ENCODE data around the gene ITIH5. TPM values are rescaled to one million over a fixed set of nuclear protein-coding genes. Genes with fewer than 3 reads are reported as not detected.
A peak's percentile ranks its signal among the peaks of the same experiment; 100 is the strongest.
"Not testable (repeated sequence)": the region's sequence is repeated elsewhere in the genome, so short reads cannot be mapped to it uniquely, and the experiment has no call there.

Gene ITIH5
- total and polyA plus RNA-seq, 7 donors, result 0.60 to 126 (median 48.2) TPM

- TF ChIP-seq CTCF (IDR thresholded peaks at IDR 0.05) (no peak), POLR2AphosphoS5 (IDR thresholded peaks at IDR 0.05) (no peak), EP300 (IDR thresholded peaks at IDR 0.05) (no peak), POLR2A (IDR thresholded peaks at IDR 0.05) (no peak)
- peaks cover 0 to 60% (median 54%) of the 10 kb centered on the region in 4 donors for H3K4me1 ChIP-seq
- H3K4me3 ChIP-seq, result peak overlapping the region in 2 of 4 donors; percentile 91 to 97
- H3K9me3 ChIP-seq, result no peaks in the 10 kb centered on the region
- no peak for DNase-seq
- 52 to 76% methylated on average over 2 of the region's 2 CpGs for WGBS, 2 donors
- H3K27me3 ChIP-seq, result no peaks in the 10 kb centered on the region
- no peaks in the 10 kb centered on the region for H3K36me3 ChIP-seq
- H3K27ac ChIP-seq, result peak overlapping the region in 3 of 4 donors; percentile 83 to 94 (median 94)
- intact Hi-C loops (cut with DNase I), result loop anchor here (5.0 kb wide), 2 partner anchors 122 to 137 kb away; no protein-coding TSS in a partner anchor
Measured at GRCh38 chr10:7664707-7665106, 2.1 kb downstream of the ITIH5 start.

- Histone ChIP-seq H3K4me1 (peaks cover 0 to 81% (median 70%) of the 10 kb centered on the region in 4 donors), H3K27me3 (no peaks in the 10 kb centered on the region), H3K27ac (peak overlapping the region in 3 of 4 donors; percentile 73 to 94 (median 94)), H3K36me3 (no peaks in the 10 kb centered on the region), H3K9me3 (no peaks in the 10 kb centered on the region), H3K4me3 (no peak overlapping the region)
- intact Hi-C loops (cut with DNase I), result no loop called here
- no peak for TF ChIP-seq POLR2A (IDR thresholded peaks at IDR 0.05)
- no peak for TF ChIP-seq POLR2AphosphoS5 (IDR thresholded peaks at IDR 0.05)
- TF ChIP-seq CTCF (IDR thresholded peaks at IDR 0.05), result no peak
- TF ChIP-seq EP300 (IDR thresholded peaks at IDR 0.05), result no peak
- no peak for DNase-seq
- 78 to 86% methylated on average over 5 of the region's 5 CpGs for WGBS, 2 donors
Measured at GRCh38 chr10:7662522-7662921, 4.2 kb downstream of the ITIH5 start.

- intact Hi-C loops (cut with DNase I), result no loop called here
- WGBS, 2 donors, result 65 to 74% methylated on average over 4 of the region's 4 CpGs
- H3K27ac ChIP-seq, result peak overlapping the region; percentile 14 to 94 (median 84)
- no peaks in the 10 kb centered on the region for H3K9me3 ChIP-seq
- peaks cover 0 to 3% (median 0%) of the 10 kb centered on the region in 4 donors for H3K36me3 ChIP-seq
- no peak overlapping the region for H3K4me3 ChIP-seq
- no peaks in the 10 kb centered on the region for H3K27me3 ChIP-seq
- no peak for DNase-seq
- no peak for TF ChIP-seq EP300 (IDR thresholded peaks at IDR 0.05)
- TF ChIP-seq POLR2A (IDR thresholded peaks at IDR 0.05), result no peak
- TF ChIP-seq CTCF (IDR thresholded peaks at IDR 0.05), result no peak
- TF ChIP-seq POLR2AphosphoS5 (IDR thresholded peaks at IDR 0.05), result no peak
- peaks cover 0 to 92% (median 74%) of the 10 kb centered on the region in 4 donors for H3K4me1 ChIP-seq
Measured at GRCh38 chr10:7659560-7659959, 7.2 kb downstream of the ITIH5 start.

- Histone ChIP-seq H3K4me1 (peaks cover 0 to 72% (median 55%) of the 10 kb centered on the region in 4 donors), H3K27me3 (no peaks in the 10 kb centered on the region), H3K36me3 (peaks cover 0 to 14% (median 0%) of the 10 kb centered on the region in 4 donors), H3K9me3 (no peaks in the 10 kb centered on the region), H3K4me3 (peak overlapping the region in 1 of 4 donors; percentile 4), H3K27ac (peak overlapping the region in 3 of 4 donors; percentile 73 to 94 (median 94))
- TF ChIP-seq EP300 (IDR thresholded peaks at IDR 0.05) (no peak), POLR2AphosphoS5 (IDR thresholded peaks at IDR 0.05) (no peak), CTCF (IDR thresholded peaks at IDR 0.05) (no peak), POLR2A (IDR thresholded peaks at IDR 0.05) (no peak)
- WGBS, 2 donors, result 34 to 80% methylated on average over 2 of the region's 2 CpGs
- DNase-seq, result no peak
- intact Hi-C loops (cut with DNase I), result no loop called here
Measured at GRCh38 chr10:7657552-7657951, 9.2 kb downstream of the ITIH5 start.

- intact Hi-C loops (cut with DNase I); H3K9me3 ChIP-seq; DNase-seq; H3K27me3 ChIP-seq: not testable (repeated sequence)
- Histone ChIP-seq H3K4me3 (peak overlapping the region in 1 of 4 donors; percentile 4), H3K4me1 (peaks cover 0 to 67% (median 50%) of the 10 kb centered on the region in 4 donors), H3K36me3 (peaks cover 0 to 15% (median 0%) of the 10 kb centered on the region in 4 donors), H3K27ac (peak overlapping the region in 3 of 4 donors; percentile 73 to 94 (median 94))
- 82 to 83% methylated on average over 11 of the region's 11 CpGs for WGBS, 2 donors
- TF ChIP-seq POLR2AphosphoS5 (IDR thresholded peaks at IDR 0.05), result peak in 1 of 4 donors; percentile 19
Measured at GRCh38 chr10:7657079-7657478, 9.7 kb downstream of the ITIH5 start.
